Stimulated activated CD8-positive, alpha-beta memory T cell treated with anti-CD3 and anti-CD28 coated beads, Interleukin-12 subunit alpha, Interleukin-12 subunit beta, amount 100 ng/mL, for 4 hours (primary cell): ENCODE results near the gene LYPD5.
"Not testable (repeated sequence)": the region's sequence is repeated elsewhere in the genome, so short reads cannot be mapped to it uniquely, and the experiment has no call there.

ENCODE experiments used
- DNase-seq: peaks from one replicate; pipeline ENCODE4 v3.0.0-alpha.2; 2020; ENCODE audit warnings: low read depth

The LYPD5 gene, protein sequence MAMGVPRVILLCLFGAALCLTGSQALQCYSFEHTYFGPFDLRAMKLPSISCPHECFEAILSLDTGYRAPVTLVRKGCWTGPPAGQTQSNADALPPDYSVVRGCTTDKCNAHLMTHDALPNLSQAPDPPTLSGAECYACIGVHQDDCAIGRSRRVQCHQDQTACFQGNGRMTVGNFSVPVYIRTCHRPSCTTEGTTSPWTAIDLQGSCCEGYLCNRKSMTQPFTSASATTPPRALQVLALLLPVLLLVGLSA

DNA sequence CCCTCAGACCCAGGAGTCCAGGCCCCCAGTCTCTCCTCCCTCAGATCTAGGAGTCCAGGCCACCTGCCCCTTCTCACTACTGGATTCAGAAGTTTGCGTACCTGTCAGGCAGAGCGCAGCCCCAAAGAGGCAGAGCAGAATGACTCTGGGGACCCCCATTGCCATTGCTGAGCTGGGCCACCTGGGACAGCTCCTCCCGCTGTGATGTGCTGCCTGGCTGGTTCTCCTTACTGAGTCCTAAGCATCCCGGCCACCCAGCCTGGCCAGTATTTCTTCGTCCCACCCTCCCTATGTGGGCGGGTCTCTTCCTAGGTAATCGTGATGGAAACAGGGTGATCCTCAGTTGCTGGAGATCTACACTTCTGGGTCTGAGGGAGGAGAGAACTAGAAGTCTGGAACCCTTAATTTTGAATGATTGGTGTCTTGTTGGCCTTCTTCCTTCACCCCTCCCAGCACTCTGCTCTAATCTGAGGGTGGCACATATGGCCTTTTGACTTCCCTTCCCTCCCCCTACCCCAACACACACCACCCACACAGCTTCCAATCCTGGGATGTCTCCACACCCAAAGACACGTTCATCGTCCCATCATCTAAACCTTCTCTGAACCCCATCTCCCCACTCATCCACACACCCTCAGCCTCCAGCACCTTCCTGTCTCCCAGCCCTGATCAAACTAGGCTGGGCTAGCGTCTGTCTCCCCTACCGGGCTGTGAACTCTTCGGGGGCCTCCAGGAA, at the start of gene LYPD5:
Gene LYPD5 (minus strand): TSS at position 232 of the 736 bp plus-strand sequence. CDS start 67 bp downstream, at position 165.
- no peak for DNase-seq

DNA sequence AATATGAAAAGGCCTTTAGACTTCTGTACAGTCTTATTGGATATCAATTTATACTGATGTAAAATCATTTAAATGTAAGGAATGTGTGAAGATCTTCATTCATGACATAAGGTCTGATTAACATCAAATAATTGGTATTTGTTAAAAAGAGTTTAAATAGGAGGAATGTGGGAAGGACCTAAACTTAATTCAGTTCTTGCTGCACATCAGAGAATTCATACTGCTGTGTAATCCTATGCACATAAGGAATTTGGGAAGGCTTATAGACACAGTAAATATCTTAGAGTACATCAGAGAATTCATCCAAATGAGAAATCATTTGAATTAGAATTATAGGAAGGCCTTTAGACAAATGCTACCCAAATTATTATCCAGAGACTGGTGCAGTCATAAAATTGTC, 46.6 kb upstream of the LYPD5 start:
- no peak for DNase-seq

- DNase-seq, result no peak
These were observed 45.6 kb upstream of the LYPD5 start for GRCh38 chr19:43847884-43848283.

DNA sequence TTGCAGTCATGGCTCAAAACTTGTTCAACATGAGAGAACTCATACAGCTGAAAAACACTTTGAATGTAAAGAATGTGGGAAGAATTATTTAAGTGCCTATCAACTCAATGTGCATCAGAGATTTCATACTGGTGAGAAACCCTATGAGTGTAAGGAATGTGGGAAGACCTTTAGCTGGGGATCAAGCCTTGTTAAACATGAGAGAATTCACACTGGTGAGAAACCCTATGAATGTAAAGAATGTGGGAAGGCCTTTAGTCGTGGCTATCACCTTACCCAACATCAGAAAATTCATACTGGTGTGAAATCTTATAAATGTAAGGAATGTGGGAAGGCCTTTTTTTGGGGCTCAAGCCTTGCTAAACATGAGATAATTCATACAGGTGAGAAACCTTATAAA, 45.0 kb upstream of the LYPD5 start:
- DNase-seq, result no peak

- DNase-seq, result no peak
These were observed 39.8 kb upstream of the LYPD5 start for GRCh38 chr19:43842007-43842406.

- no peak for DNase-seq
These were observed 36.9 kb upstream of the LYPD5 start for GRCh38 chr19:43839139-43839538.

DNA sequence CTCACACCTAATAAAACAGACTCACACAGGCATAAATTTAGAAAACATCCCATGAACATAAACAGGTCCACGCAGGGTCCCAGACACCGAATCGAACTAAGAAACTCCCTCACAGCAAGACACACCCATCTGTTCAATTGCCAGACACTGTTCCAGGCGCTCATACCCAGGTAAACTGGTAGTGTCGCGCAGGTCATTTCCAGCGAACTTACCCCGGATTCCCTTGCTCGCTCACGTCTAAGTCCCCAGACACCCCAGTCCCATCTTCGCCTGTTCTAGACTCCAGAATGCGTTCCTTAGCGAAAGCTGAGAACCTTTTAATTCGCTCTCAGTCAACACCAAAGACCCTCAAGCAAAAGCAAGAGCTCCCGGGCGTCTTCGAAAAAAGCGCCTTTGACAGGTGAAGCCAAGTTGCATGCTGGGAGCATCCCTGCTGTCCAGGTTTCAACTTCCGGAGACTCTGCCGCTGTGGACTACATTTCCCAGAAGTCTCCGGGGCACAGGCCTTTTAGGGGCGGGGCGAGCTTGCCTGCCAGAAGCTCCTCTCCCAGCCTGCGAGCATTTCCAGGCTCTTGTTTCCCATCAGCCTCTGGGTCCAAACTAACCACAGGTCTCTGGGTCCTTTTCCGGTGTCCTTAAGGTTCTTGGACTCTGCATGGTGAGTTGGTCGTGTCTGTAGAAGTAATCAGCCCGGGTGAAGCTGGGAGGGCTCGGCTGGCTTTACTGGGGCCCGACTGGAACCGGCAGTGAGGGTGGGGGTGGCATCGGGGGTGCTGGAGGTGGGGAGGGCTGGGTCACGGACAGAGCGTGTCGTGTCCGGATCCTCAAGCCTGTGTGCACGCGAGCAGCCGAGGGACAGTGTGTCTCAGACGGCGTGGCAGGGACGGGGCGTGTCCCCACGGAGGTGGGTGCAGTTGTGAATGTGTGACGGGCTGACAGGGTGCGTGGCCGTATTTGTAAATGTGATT, 24.8 kb upstream of the LYPD5 start, which contains the start of gene ZNF283:
Gene ZNF283 (plus strand): TSS at position 535 of the 968 bp plus-strand sequence. CDS start 6,184 bp downstream, outside the sequence.
- DNase-seq, result peak; percentile 69

DNA sequence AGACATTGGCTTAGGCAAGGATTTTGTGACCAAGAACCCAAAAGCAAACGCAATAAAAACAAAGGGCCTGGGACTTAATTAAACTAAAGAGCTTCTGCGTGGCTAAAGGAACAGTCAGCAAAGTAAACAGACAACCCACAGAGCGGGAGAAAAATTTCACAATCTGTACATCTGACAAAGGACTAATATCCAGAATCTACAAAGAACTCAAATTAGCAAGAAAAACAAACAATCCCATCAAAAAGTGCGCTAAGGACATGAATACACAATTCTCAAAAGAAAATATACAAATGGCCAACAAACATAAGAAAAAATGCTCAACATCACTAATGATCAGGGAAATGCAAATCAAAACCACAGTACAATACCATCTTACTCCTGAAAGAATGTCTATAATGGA, 22.3 kb upstream of the LYPD5 start:
- not testable (repeated sequence) for DNase-seq

- not testable (repeated sequence) for DNase-seq
These were observed 21.6 kb upstream of the LYPD5 start for GRCh38 chr19:43823856-43824255.

DNA sequence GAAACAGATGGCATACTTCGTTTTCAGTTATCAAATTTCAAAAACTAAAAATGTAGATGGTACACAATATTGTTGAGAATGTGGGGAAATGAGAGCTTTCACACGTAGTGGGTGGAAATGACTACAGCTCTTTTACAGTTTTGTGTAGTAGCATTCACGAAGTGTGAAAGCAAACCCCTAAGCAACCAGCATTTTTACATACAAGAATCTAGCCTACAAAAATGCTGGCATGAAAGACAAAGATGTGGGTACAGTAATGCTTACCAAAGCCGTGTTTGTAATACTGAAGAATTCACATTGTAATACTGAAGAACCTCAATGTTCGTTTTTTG, 18.6 kb upstream of the LYPD5 start:
- DNase-seq, result no peak

- no peak for DNase-seq
These were observed 18.0 kb upstream of the LYPD5 start for GRCh38 chr19:43820098-43820883.

GRCh38 chr19:43818500-43818899, 16.3 kb upstream of the LYPD5 start:
- DNase-seq, result no peak

- not testable (repeated sequence) for DNase-seq
These were observed 15.2 kb upstream of the LYPD5 start for GRCh38 chr19:43817454-43817853.

DNA sequence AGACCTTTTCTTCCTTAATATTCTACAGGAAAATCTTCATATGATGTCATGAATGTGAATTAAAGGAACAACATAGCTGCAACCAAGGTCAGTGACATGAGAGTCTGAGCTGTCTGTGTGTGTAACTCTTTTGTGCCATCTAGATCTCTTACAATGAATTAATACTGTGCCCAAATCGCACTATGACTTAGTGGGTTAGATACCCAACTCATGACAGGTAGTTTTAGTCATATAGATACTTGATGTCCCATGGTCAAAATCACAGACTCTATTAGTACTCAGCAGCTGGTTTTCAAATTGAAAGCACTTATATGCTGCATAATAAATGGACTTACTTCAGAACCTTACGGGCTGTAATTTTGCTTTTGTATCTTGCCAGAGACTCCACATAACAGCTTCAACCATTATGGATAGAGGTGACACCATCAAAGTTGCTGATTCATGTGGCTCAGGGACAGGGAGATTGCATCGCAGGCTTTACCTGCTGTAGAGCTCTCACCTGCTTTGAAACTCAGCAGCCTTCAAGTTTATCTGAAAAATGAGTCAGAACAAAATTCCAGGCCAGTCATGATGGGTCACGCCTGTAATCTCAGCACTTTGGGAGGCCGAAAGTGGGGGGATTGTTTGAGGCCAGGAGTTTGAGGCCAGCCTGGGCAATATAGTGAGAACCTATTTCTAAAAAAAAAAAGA, 12.6 kb upstream of the LYPD5 start:
- DNase-seq, result no peak

DNA sequence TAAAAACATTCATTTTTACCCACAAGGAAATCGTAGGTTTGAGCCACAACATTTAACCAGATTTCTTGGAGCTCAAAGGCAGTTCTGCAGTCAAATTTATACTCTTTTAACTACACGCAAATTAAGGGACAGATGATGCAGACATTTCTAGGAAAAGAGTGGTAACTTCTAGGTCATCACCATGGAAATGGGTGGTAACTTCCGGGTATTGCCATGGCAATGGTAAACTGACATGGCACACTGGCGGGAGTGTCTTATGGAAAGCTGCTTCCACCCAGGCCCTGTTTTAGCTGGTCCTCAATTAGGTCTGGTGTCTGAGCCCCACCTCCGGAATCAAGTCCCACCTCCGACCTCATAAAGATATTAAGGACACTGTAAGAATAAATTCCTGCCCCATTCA, 10.4 kb upstream of the LYPD5 start:
- no peak for DNase-seq

DNA sequence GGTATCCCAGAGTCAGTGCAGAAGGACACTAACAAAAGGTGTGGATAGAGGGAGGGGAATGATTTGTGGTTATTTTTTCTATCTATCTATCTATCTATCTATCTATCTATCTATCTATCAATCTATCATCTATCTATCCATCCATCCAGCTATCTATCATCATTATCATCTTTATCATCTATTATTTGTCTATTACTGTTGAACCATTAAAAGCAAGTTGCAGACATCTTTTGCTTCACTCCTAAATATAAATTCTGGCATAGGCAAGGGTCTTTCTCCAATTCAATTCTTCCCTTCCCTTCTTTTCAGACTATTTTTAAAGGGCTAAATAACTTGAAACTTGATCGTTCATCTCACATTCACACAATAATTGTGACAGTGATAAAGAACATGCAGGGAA, 10.0 kb upstream of the LYPD5 start:
- no peak for DNase-seq

DNA sequence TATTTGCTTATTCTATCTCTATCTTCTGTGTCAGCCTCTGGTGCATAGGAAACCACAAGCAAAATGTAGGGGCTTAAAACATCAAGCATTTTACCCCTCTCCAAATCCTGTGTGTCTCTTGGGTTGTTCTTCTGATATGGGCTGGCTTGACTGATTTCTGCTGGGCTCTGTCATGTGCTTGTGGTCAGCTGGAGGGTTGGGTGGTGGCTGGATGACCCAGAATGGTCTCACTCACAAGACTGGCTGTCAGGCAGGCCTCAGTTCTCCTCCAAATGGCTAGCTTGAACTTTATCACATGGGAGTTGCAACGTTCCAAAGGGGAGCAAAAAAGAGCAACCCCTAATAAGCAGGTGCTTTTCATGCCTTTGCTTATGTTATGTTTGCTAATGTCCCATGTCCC, 9.6 kb upstream of the LYPD5 start:
- DNase-seq, result no peak

- no peak for DNase-seq
These were observed 7.8 kb upstream of the LYPD5 start for GRCh38 chr19:43809762-43810696.

- no peak for DNase-seq
These were observed 5.4 kb upstream of the LYPD5 start for GRCh38 chr19:43807651-43808050.

DNA sequence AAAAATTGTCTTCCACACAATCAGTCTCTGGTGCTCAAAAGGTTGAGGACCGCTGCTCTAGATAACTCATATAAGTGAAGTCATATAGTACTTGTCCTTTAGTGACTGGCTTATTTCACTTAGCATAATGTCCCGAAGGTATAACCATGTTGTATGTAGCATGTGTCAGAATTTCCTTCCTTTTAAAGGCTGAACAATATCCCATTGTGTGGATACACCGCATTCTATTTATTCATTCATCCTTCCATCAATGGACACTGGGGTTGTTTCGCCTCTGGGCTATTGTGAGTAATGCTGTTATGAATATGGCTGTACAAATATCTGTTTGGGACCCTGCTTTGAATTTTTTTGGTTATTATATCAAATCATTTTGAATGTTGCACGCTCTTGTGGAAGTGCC, 4.6 kb upstream of the LYPD5 start:
- no peak for DNase-seq
